CD8-positive, alpha-beta memory T cell (primary cell): Measurements from ENCODE around the gene RPUSD1. TPM values are rescaled to one million over a fixed set of nuclear protein-coding genes. Genes with fewer than 3 reads are reported as not detected.

Experiments
- CTCF ChIA-PET: fragments of 350-600 bp; sonication (Branson Sonifier 250); formaldehyde crosslinking; loops from one replicate; lab custom pipeline; 2021; ENCODE audit warnings: antibody characterized with exemption; lab: Charles Lee
- POLR2A ChIA-PET: fragments of 350-600 bp; sonication (Branson Sonifier 250); formaldehyde crosslinking; loops from one replicate; lab custom pipeline; 2021; ENCODE audit warnings: antibody characterized with exemption; lab: Charles Lee
- DNase-seq, 5 donors: peaks; one replicate each; pipeline versions ENCODE4 v3.0.0 to v3.0.0-alpha.2; 2020 to 2022; ENCODE audit warnings: mixed read lengths in 1 of 5
- H3K27ac ChIP-seq: one replicate; pipeline ENCODE4 v1.7.0; 2013; ENCODE audit warnings: low read depth, mild to moderate bottlenecking, low read length, moderate library complexity
- H3K27me3 ChIP-seq: 2 replicates; pipeline ENCODE4 v1.7.0; 2013; ENCODE audit warnings: low read length, mild to moderate bottlenecking; ENCODE audit not compliant: insufficient read depth, poor library complexity, severe bottlenecking
- H3K36me3 ChIP-seq: 2 replicates; pipeline ENCODE4 v1.7.0; 2013; ENCODE audit warnings: mild to moderate bottlenecking, low read length, moderate library complexity; ENCODE audit not compliant: insufficient read depth
- H3K4me1 ChIP-seq: 2 replicates; pipeline ENCODE4 v1.7.0; 2013; ENCODE audit warnings: mild to moderate bottlenecking, low read length, moderate library complexity; ENCODE audit not compliant: insufficient read depth
- H3K4me3 ChIP-seq: 2 replicates; pipeline ENCODE4 v1.7.0; 2013; ENCODE audit warnings: mild to moderate bottlenecking, low read length
- H3K9me3 ChIP-seq: 2 replicates; pipeline ENCODE4 v1.7.0; 2013; ENCODE audit warnings: mild to moderate bottlenecking, low read length
- H3K27ac Mint-ChIP-seq, 8 donors: one replicate each; pipeline ENCODE4 v1.8.0; 2020 to 2021; ENCODE audit warnings: mixed read lengths in 8 of 8, mild to moderate bottlenecking in 6 of 8, inconsistent platforms in 3 of 8, moderate library complexity in 3 of 8
- H3K27me3 Mint-ChIP-seq, 2 donors: one replicate each; pipeline ENCODE4 v1.8.0; 2020 to 2021; ENCODE audit warnings: mixed read lengths in 2 of 2, mild to moderate bottlenecking in 1 of 2, moderate library complexity in 1 of 2
- H3K36me3 Mint-ChIP-seq, 3 donors: one replicate each; pipeline ENCODE4 v1.8.0; 2020 to 2021; ENCODE audit warnings: mixed read lengths in 3 of 3, inconsistent platforms in 1 of 3, mild to moderate bottlenecking in 1 of 3
- H3K4me1 Mint-ChIP-seq, 3 donors: one replicate each; pipeline ENCODE4 v1.8.0; 2020 to 2021; ENCODE audit warnings: mixed read lengths in 3 of 3, inconsistent platforms in 1 of 3, mild to moderate bottlenecking in 1 of 3
- H3K4me3 Mint-ChIP-seq, 7 donors: one replicate each; pipeline ENCODE4 v1.8.0; 2020 to 2021; ENCODE audit warnings: mixed read lengths in 7 of 7, mild to moderate bottlenecking in 6 of 7, moderate library complexity in 4 of 7, inconsistent platforms in 2 of 7
- H3K9me3 Mint-ChIP-seq, 5 donors: one replicate each; pipeline ENCODE4 v1.8.0; 2020 to 2022; ENCODE audit warnings: mixed read lengths in 5 of 5, mild to moderate bottlenecking in 3 of 5, moderate library complexity in 2 of 5, inconsistent platforms in 1 of 5
- polyA plus RNA-seq: library from polyadenylated mRNA; unstranded; fragments of 300-500 nt; fragmentation: Illumina TruSeq; gene quantifications from one replicate; pipeline ENCODE4 v1.2.3, GENCODE V29; 2021
- total RNA-seq, 2 experiments: library from RNA; stranded (reverse); gene quantifications; one replicate each; pipeline ENCODE4 v1.2.3, GENCODE V29; 2021

RPUSD1 gene
- total and polyA plus RNA-seq, 3 experiments from 2014 or later, result 34.2 to 44.5 (median 40.2) TPM

DNA sequence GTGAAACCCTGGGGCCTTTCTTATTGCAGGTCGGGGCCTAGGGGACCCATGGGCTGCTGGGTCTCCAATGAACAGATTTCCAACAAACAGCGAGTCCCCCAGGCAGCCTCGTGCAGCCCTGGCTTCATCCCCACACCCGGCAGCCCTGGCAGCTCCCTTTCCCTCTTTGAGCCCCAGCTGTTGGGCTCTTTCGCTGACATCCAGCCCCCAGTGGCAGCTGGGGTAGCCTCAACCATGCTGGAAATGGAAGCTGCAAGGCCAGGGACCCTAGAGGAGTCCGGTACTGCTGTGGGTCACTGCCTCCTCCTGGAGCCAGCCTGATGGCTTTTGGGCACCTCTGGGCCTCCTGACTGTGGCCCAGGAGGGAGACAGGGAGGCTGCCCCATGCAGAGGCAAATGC is 5.9 kb downstream of the RPUSD1 start:
- Mint-ChIP-seq H3K27me3 (peaks cover 2 to 11% of the 10 kb centered on the region in 2 donors), H3K4me3 (no peak overlapping the region), H3K27ac (no peak overlapping the region), H3K36me3 (peaks cover 0 to 10% (median 0%) of the 10 kb centered on the region in 3 donors), H3K9me3 (no peaks in the 10 kb centered on the region), H3K4me1 (peaks cover 0 to 22% (median 5%) of the 10 kb centered on the region in 3 donors)
- Histone ChIP-seq H3K9me3 (no peaks in the 10 kb centered on the region), H3K27me3 (no peaks in the 10 kb centered on the region), H3K4me3 (no peak overlapping the region), H3K27ac (no peak overlapping the region), H3K36me3 (no peaks in the 10 kb centered on the region), H3K4me1 (no peaks in the 10 kb centered on the region)
- ChIA-PET CTCF (interaction anchor here (7.4 kb wide), 1 partner anchor 69 kb away, joined by 108 read pairs; the partner anchor contains the start of gene METRN), POLR2A (no interaction called here)
- DNase-seq, result no peak

- no peaks in the 10 kb centered on the region for H3K9me3 Mint-ChIP-seq
- H3K36me3 Mint-ChIP-seq, result peaks cover 0 to 9% (median 0%) of the 10 kb centered on the region in 3 donors
- ChIA-PET POLR2A (no interaction called here), CTCF (interaction anchor here (0.9 to 7.4 kb wide), 4 partner anchors 34 to 69 kb away, joined by 3 to 108 read pairs (median 3); partner anchors contain the start of genes CIAO3 and METRN)
- no peak overlapping the region for H3K4me3 ChIP-seq
- H3K4me1 ChIP-seq, result no peaks in the 10 kb centered on the region
- no peak overlapping the region for H3K27ac ChIP-seq
- H3K27me3 ChIP-seq, result no peaks in the 10 kb centered on the region
- H3K4me1 Mint-ChIP-seq, result peaks cover 0 to 17% (median 5%) of the 10 kb centered on the region in 3 donors
- DNase-seq, result no peak
- peaks cover 6 to 15% of the 10 kb centered on the region in 2 donors for H3K27me3 Mint-ChIP-seq
- H3K36me3 ChIP-seq, result no peaks in the 10 kb centered on the region
- H3K9me3 ChIP-seq, result no peaks in the 10 kb centered on the region
- no peak overlapping the region for H3K27ac Mint-ChIP-seq
- H3K4me3 Mint-ChIP-seq, result no peak overlapping the region
These were observed 6.7 kb downstream of the RPUSD1 start for GRCh38 chr16:781346-782010.

DNA sequence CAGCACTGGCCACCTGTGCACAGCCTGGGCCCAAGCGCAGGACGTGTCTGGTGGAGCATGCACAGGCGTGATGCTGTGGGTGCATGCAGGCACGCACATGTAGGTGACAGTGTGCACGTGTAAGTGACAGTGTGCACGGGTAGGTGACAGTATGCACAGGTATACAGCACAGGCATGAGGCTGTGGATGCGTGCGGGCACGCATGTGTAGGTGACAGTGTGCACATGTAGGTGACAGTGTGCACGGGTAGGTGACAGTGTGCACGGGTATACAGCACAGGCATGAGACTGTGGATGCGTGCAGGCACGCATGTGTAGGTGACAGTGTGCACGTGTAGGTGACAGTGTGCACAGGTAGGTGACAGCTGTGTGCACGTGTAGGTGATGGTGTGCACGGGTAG is 7.9 kb downstream of the RPUSD1 start:
- H3K9me3 ChIP-seq, result no peaks in the 10 kb centered on the region
- no peak for DNase-seq
- no peaks in the 10 kb centered on the region for H3K4me1 ChIP-seq
- CTCF ChIA-PET, result interaction anchor here (0.9 to 1.1 kb wide), 3 partner anchors 33 to 68 kb away, joined by 3 read pairs; partner anchors contain the start of gene CIAO3
- H3K27me3 ChIP-seq, result no peaks in the 10 kb centered on the region
- Mint-ChIP-seq H3K9me3 (no peaks in the 10 kb centered on the region), H3K4me3 (peak overlapping the region in 1 of 7 donors; percentile 70), H3K27me3 (peaks cover 6 to 15% of the 10 kb centered on the region in 2 donors), H3K36me3 (peaks cover 0 to 5% (median 0%) of the 10 kb centered on the region in 3 donors), H3K27ac (no peak overlapping the region), H3K4me1 (peaks cover 0 to 10% (median 3%) of the 10 kb centered on the region in 3 donors)
- H3K4me3 ChIP-seq, result no peak overlapping the region
- H3K36me3 ChIP-seq, result no peaks in the 10 kb centered on the region
- POLR2A ChIA-PET, result no interaction called here
- no peak overlapping the region for H3K27ac ChIP-seq

DNA sequence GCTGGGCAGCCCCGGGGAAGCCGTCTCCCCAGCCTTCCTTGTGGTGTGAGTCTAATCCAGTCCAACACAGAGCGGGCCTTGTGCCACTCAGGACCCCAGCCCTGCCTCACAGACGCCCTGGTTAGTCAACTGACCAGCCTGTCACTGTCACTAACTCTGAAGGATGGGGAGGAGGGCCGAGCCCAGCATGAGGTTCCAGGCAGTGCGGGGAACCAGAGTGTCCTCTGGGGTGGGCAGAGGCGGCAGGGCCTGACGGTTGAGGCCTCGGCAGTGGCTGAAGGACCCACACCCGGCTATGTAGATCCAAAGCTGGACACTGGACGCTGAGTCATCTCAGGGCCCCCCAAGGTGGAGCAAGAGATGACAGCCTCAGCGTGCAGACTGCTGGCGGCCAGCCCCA is 8.6 kb downstream of the RPUSD1 start:
- Histone ChIP-seq H3K4me3 (no peak overlapping the region), H3K27me3 (no peaks in the 10 kb centered on the region), H3K27ac (no peak overlapping the region), H3K4me1 (no peaks in the 10 kb centered on the region), H3K9me3 (no peaks in the 10 kb centered on the region), H3K36me3 (no peaks in the 10 kb centered on the region)
- no peak for DNase-seq
- POLR2A ChIA-PET, result no interaction called here
- no peaks in the 10 kb centered on the region for H3K36me3 Mint-ChIP-seq
- H3K4me1 Mint-ChIP-seq, result peaks cover 0 to 3% (median 0%) of the 10 kb centered on the region in 3 donors
- peaks cover 6 to 15% of the 10 kb centered on the region in 2 donors for H3K27me3 Mint-ChIP-seq
- no peaks in the 10 kb centered on the region for H3K9me3 Mint-ChIP-seq
- H3K27ac Mint-ChIP-seq, result no peak overlapping the region
- CTCF ChIA-PET, result no interaction called here
- no peak overlapping the region for H3K4me3 Mint-ChIP-seq

- no peak for DNase-seq
- ChIA-PET CTCF (no interaction called here), POLR2A (no interaction called here)
- no peak overlapping the region for H3K27ac ChIP-seq
- Mint-ChIP-seq H3K36me3 (no peaks in the 10 kb centered on the region), H3K27ac (no peak overlapping the region), H3K4me1 (peaks cover 0 to 3% (median 0%) of the 10 kb centered on the region in 3 donors), H3K27me3 (peaks cover 6 to 15% of the 10 kb centered on the region in 2 donors), H3K4me3 (no peak overlapping the region), H3K9me3 (no peaks in the 10 kb centered on the region)
- no peaks in the 10 kb centered on the region for H3K4me1 ChIP-seq
- no peaks in the 10 kb centered on the region for H3K27me3 ChIP-seq
- H3K36me3 ChIP-seq, result no peaks in the 10 kb centered on the region
- no peak overlapping the region for H3K4me3 ChIP-seq
- no peaks in the 10 kb centered on the region for H3K9me3 ChIP-seq
These were observed 9.2 kb downstream of the RPUSD1 start for GRCh38 chr16:778909-779527.

DNA sequence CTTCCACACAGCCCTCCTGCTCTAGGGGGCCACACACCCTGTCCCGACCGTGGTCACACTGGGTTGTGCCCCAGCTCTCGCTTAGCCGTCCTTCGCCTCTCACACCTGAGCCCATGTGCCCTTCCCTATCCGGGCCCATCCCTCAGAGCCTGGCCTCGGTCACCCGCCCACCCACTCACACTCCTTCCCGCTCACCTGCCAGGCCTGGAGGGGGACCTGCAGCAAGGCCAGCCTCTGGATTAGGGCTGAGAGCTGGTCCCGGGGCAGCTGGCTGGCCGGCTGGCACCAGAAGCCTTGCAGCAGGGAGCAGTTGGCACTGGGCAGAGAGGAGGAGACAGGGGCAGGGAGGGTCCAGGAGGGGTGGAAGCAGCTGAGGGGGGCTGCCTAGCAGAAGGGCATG is 9.7 kb downstream of the RPUSD1 start:
- H3K4me1 ChIP-seq, result no peaks in the 10 kb centered on the region
- ChIA-PET POLR2A (no interaction called here), CTCF (no interaction called here)
- H3K27me3 ChIP-seq, result no peaks in the 10 kb centered on the region
- Mint-ChIP-seq H3K4me3 (no peak overlapping the region), H3K27me3 (peaks cover 6 to 15% of the 10 kb centered on the region in 2 donors), H3K36me3 (no peaks in the 10 kb centered on the region), H3K27ac (no peak overlapping the region), H3K9me3 (no peaks in the 10 kb centered on the region), H3K4me1 (peaks cover 0 to 3% (median 0%) of the 10 kb centered on the region in 3 donors)
- no peak overlapping the region for H3K27ac ChIP-seq
- no peaks in the 10 kb centered on the region for H3K9me3 ChIP-seq
- H3K4me3 ChIP-seq, result no peak overlapping the region
- no peak for DNase-seq
- H3K36me3 ChIP-seq, result no peaks in the 10 kb centered on the region

DNA sequence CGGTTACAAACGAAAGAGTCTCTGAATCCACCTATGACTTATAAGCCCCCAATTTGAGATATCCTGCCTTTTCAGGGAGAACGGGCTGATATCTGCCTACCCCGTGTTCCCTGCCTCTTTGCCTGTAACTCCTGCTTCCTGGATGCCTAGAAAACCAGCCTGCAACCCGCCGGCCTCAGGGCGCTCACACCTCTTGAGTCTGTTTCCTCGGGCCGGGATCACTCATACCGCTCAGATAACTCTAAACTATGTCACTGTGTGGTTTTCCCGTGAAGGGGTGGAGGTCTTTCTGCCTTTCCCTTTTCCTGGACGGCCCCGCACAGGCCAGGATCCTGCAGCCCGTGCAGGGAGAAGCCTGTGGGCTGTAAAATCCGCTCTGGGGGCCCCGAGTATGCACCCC is 10.4 kb downstream of the RPUSD1 start:
- ChIA-PET CTCF (interaction anchor here (1.7 kb wide), 1 partner anchor 66 kb away, joined by 4 read pairs; no protein-coding TSS in a partner anchor), POLR2A (no interaction called here)
- Mint-ChIP-seq H3K9me3 (no peaks in the 10 kb centered on the region), H3K27me3 (peaks cover 6 to 15% of the 10 kb centered on the region in 2 donors), H3K4me1 (peaks cover 0 to 3% (median 0%) of the 10 kb centered on the region in 3 donors), H3K4me3 (no peak overlapping the region), H3K36me3 (no peaks in the 10 kb centered on the region), H3K27ac (peak overlapping the region in 1 of 8 donors; percentile 35)
- Histone ChIP-seq H3K27me3 (no peaks in the 10 kb centered on the region), H3K27ac (no peak overlapping the region), H3K4me3 (no peak overlapping the region), H3K9me3 (no peaks in the 10 kb centered on the region), H3K36me3 (no peaks in the 10 kb centered on the region), H3K4me1 (no peaks in the 10 kb centered on the region)
- DNase-seq, result no peak

DNA sequence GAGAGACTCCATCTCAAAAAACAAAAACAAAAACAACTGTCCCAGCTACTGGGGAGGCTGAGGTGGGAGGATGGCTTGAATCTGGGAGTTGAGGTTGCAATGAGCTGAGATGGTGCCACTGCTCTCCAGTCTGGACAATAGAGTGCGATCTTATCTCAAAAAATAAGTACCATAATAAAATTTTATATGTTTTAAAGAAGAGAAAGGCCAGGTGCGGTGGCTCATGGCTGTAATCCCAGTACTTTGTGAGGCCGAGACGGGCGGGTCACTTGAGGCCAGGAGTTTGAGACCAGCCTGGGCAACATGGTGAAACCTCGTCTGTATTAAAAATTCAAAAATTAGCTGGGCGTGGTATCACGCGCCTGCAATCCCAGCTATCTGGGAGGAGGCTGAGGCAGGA is 11.4 kb downstream of the RPUSD1 start:
- POLR2A ChIA-PET, result no interaction called here
- H3K27me3 ChIP-seq, result no peaks in the 10 kb centered on the region
- CTCF ChIA-PET, result interaction anchor here (0.7 to 1.7 kb wide), 2 partner anchors 25 to 65 kb away, joined by 3 to 4 read pairs; no protein-coding TSS in a partner anchor

More for the DNA sequence above, 11.4 kb downstream of the RPUSD1 start:
- no peaks in the 10 kb centered on the region for H3K9me3 ChIP-seq
- Mint-ChIP-seq H3K9me3 (no peaks in the 10 kb centered on the region), H3K27ac (no peak overlapping the region), H3K36me3 (no peaks in the 10 kb centered on the region), H3K4me3 (no peak overlapping the region), H3K27me3 (peaks cover 6 to 15% of the 10 kb centered on the region in 2 donors), H3K4me1 (peaks cover 0 to 3% (median 0%) of the 10 kb centered on the region in 3 donors)
- no peak overlapping the region for H3K4me3 ChIP-seq
- H3K4me1 ChIP-seq, result no peaks in the 10 kb centered on the region
- no peak overlapping the region for H3K27ac ChIP-seq
- no peaks in the 10 kb centered on the region for H3K36me3 ChIP-seq
- DNase-seq, result no peak
